Measurements from ENCODE around the gene ARHGAP10.
A peak's percentile ranks its signal among the peaks of the same experiment; 100 is the strongest.
"Not testable (repeated sequence)": the region's sequence is repeated elsewhere in the genome, so short reads cannot be mapped to it uniquely, and the experiment has no call there.

Gene ARHGAP10

GRCh38 chr4:147855571-147856009 is 123.7 kb downstream of the ARHGAP10 start:
- no peak for DNase-seq

GRCh38 chr4:147860960-147861359 is 129.1 kb downstream of the ARHGAP10 start:
- DNase-seq: no peak

GRCh38 chr4:147862043-147862692 is 130.3 kb downstream of the ARHGAP10 start:
- DNase-seq: no peak

GRCh38 chr4:147863111-147863747 is 131.3 kb downstream of the ARHGAP10 start:
- DNase-seq: no peak

GRCh38 chr4:147863808-147864472 is 132.1 kb downstream of the ARHGAP10 start:
- no peak for DNase-seq

GRCh38 chr4:147864607-147865006 is 132.7 kb downstream of the ARHGAP10 start:
- no peak for DNase-seq

- no peak for DNase-seq
Observed at GRCh38 chr4:147865926-147866325, 134.0 kb downstream of the ARHGAP10 start.

DNA sequence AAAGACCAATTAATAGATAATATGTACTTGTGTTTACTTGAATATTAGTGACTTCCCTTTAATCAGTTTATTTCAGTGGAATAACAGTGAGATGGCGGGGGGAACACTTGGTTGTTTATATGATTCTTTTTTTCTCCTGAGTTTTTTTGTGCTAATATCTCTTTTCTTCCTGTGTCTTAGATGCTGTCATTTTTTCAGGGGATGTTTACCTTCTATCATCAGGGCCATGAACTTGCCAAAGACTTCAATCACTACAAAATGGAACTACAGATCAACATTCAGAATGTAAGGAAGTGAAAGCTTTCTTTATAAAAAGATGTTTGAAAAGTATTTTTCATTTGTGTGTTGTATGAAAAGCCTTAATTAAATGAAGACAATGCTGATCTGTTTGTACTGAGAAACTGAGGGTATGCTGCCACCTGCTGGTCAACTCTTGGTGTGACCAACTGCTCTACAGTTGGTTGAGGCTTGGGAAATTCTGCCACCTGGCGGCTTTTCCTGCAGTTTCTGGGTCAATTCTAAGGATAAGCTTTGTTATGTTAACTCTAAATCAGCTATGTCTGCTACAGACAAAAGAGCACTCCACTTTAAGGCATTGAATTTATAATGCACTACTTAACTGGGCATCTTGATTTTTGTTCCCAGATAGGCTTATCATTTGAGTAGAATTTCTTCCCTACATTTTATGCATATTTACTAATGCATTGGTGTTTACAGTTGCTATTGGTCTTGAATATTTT is 134.8 kb downstream of the ARHGAP10 start:
- DNase-seq: peak; percentile 94 to 95

- no peak for DNase-seq
Observed at GRCh38 chr4:147874109-147874508, 142.2 kb downstream of the ARHGAP10 start.

DNA sequence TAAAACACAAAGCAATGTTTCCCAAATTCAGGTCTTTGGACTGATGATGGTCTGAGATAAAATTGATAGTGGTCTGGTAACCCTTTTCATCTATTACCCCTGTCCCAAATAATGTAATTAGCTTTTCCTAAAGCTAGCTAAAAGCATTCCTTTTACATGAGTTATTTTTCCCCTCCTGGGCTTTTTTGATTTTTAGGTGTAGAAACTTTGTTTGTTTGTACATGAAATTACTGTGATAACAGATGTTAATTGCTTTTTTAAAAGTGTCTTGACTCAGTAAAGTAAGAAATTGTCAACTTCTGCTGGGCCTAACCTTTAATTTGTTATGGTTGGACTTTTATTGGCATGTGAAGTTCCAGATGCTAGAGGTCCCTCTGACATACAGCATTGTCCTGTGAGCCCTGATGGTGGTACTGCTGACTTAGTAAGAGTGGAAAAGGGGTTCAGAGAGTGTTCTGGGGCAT is 145.5 kb downstream of the ARHGAP10 start:
- no peak for DNase-seq

DNA sequence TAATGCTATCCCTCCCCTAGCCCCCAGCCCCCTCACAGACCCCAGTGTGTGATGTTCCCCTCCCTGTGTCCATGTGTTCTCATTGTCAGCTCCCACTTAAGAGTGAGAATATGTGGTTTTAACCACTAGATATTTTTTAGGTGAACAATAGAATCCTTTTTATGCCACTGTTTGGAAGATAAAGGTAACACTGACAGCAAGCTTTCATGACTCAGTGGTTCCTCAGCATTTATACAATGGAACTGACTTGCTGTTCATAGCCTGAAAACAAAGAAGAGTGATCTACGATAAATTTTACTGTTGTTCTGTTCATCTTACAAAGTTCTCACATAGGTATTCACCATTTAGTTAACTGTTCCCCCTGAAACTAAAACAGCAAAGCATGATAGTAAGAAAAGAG is 147.8 kb downstream of the ARHGAP10 start:
- DNase-seq: no peak

- DNase-seq: no peak
Observed at GRCh38 chr4:147880511-147880910, 148.6 kb downstream of the ARHGAP10 start.

DNA sequence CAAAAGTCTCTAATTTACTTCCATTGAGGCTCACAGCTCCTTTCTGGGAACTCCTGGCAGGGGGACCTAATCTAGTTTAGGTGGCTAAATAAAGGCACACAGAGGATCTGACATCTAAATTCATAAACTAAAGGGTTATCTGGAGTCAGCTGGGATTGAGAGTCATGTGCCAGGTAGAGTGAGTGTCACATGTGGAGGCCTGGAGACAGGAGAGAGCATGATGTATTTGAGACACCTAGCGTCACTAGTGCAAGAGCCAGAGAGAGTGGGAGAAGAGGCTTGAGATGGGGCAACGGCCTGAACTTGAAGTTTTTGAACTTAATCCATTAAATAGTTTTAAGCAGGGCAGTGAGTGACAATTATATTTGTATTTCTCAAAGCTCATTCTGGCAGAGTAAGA is 152.6 kb downstream of the ARHGAP10 start:
- no peak for DNase-seq

DNA sequence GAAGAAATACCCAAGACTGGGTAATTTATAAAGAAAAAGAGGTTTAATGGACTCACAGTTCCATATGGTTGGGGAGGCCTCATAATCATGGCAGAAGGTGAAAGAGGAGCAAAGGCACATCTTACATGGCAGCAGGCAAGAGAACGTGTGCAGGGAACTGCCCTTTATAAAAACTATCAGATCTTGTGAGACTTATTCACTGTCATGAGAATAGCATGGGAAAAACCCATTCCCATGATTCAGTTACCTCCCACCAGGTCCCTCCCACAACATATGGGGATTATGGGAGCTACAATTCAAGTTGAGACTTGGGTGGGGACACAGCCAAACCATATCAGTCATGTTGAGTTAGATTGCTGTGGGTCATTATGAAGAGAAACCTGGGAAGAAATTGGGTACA is 153.3 kb downstream of the ARHGAP10 start:
- not testable (repeated sequence) for DNase-seq

- no peak for DNase-seq
Observed at GRCh38 chr4:147891476-147892115, 159.7 kb downstream of the ARHGAP10 start.

DNA sequence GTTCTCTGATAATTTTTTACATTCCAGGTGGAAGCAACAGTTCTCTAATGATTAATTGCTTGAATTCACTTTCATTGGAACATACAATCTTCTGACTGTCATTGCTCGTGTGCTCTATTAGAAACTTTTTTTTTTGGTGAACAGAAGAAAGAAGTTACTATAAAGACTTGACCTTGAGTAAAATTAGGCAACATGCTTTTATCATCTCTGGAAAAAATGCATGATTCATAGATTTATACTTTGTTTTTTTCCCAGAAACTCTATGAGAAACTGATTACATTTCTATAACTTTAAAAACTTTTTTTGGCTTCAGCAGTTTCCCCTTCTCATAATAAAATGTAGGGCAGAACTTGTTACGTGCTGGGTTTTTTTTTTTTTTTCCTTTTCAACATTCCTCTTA is 167.6 kb downstream of the ARHGAP10 start:
- DNase-seq: no peak

- DNase-seq: no peak
Observed at GRCh38 chr4:147901388-147901787, 169.5 kb downstream of the ARHGAP10 start.

GRCh38 chr4:147901916-147902315 is 170.0 kb downstream of the ARHGAP10 start:
- no peak for DNase-seq

GRCh38 chr4:147909225-147909624 is 177.3 kb downstream of the ARHGAP10 start:
- DNase-seq: no peak

DNA sequence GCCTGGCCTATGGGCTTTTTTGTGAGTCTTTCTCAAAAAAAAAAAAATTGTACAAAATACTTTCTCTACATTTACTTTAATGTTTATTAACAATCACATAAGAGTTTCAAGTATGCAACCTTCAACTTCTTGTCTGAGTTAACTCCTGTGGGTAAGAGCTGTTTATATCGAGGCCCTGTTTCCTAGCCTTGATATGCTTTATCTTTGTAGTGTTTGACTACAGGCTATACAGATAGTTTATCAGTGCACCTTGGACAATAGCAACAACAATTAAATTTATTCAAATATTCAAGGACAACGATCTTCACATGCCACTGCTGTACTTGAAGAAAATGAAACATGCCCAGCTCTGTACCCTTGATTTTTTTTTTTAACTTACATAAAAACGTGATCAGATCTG is 178.4 kb downstream of the ARHGAP10 start:
- no peak for DNase-seq

- DNase-seq: not testable (repeated sequence)
Observed at GRCh38 chr4:147912106-147912505, 180.2 kb downstream of the ARHGAP10 start.

DNA sequence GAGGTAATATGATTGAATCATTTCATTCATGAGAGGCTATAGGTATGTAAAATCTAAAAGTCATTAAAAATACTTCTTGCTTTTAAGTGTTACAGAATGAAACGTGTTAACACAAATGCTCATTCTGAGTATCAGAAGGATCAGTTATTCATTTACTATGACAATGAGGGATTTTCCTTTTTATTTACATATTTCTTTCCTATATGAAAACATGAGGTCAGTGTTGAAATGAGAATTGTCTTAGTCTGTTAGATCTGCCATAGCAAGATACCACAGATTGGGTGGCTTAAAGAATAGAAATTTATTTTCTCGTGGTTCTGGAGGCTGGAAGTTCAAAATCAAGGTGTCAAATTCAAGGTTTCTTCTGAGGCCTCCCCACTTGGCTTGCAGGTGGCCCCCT is 181.2 kb downstream of the ARHGAP10 start:
- DNase-seq: no peak

DNA sequence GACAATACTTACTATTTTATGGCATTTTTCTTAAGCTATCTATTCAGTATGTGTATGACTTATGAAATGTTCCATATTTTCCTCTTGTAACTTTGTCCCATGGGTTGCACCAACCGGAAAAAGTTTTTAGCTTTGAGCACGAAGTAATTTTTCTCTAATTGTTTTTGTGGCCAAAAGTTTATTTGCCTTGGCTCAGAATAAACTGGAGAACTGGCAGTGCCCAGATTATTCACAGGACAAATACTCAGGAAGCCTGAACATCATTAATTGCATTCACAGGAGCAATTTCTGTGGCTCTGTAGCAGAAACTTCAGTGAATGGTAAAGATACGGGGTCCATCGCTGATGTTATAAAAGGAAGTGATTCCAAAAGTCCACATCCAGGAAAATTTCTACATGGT is 184.5 kb downstream of the ARHGAP10 start:
- no peak for DNase-seq

Measured in stimulated activated CD4-positive, alpha-beta T cell treated with anti-CD3 and anti-CD28 coated beads, Interleukin-2, amount 100 ng/mL, for 48 hours (primary cell).